Mesothelial cell of epicardium (in vitro differentiated cells): Measurements from ENCODE around the gene TMX3. TPM values are rescaled to one million over a fixed set of nuclear protein-coding genes. Genes with fewer than 3 reads are reported as not detected.
A peak's percentile ranks its signal among the peaks of the same experiment; 100 is the strongest.

Experiments
- DNase-seq, 2 experiments: peaks; one replicate each; pipeline ENCODE4 v3.0.0; 2021; ENCODE audit warnings: low spot score in 2 of 2; ENCODE audit not compliant: unreplicated experiment in 2 of 2
- H3K27ac Mint-ChIP-seq: 2 replicates; pipeline ENCODE4 v1.8.0; 2021; ENCODE audit warnings: mixed read lengths
- H3K27me3 Mint-ChIP-seq: 2 replicates; pipeline ENCODE4 v1.8.0; 2021; ENCODE audit warnings: low read depth, mixed read lengths
- H3K36me3 Mint-ChIP-seq: 2 replicates; pipeline ENCODE4 v1.8.0; 2021; ENCODE audit warnings: mixed read lengths
- H3K4me1 Mint-ChIP-seq: 2 replicates; pipeline ENCODE4 v1.8.0; 2021; ENCODE audit warnings: mixed read lengths
- H3K4me3 Mint-ChIP-seq: 2 replicates; pipeline ENCODE4 v1.8.0; 2021; ENCODE audit warnings: mild to moderate bottlenecking, moderate library complexity, mixed read lengths
- H3K9me3 Mint-ChIP-seq: 2 replicates; pipeline ENCODE4 v1.8.0; 2021; ENCODE audit warnings: mixed read lengths
- total RNA-seq: library from RNA; stranded (reverse); gene quantifications from 3 replicates; pipeline ENCODE4 v1.2.1, GENCODE V29; 2021
- TF ChIP-seq, protein P1 (sequence below): fragments of 200-600 bp; sonication (generic); IDR thresholded peaks from one replicate; pipeline ENCODE4 v1.5.0; 2021; ENCODE audit warnings: antibody characterized with exemption; ENCODE audit not compliant: unreplicated experiment

The TMX3 gene, protein sequence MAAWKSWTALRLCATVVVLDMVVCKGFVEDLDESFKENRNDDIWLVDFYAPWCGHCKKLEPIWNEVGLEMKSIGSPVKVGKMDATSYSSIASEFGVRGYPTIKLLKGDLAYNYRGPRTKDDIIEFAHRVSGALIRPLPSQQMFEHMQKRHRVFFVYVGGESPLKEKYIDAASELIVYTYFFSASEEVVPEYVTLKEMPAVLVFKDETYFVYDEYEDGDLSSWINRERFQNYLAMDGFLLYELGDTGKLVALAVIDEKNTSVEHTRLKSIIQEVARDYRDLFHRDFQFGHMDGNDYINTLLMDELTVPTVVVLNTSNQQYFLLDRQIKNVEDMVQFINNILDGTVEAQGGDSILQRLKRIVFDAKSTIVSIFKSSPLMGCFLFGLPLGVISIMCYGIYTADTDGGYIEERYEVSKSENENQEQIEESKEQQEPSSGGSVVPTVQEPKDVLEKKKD
- total RNA-seq: 45.0 to 51.3 TPM (median 51.1 TPM) in 3 replicates

DNA sequence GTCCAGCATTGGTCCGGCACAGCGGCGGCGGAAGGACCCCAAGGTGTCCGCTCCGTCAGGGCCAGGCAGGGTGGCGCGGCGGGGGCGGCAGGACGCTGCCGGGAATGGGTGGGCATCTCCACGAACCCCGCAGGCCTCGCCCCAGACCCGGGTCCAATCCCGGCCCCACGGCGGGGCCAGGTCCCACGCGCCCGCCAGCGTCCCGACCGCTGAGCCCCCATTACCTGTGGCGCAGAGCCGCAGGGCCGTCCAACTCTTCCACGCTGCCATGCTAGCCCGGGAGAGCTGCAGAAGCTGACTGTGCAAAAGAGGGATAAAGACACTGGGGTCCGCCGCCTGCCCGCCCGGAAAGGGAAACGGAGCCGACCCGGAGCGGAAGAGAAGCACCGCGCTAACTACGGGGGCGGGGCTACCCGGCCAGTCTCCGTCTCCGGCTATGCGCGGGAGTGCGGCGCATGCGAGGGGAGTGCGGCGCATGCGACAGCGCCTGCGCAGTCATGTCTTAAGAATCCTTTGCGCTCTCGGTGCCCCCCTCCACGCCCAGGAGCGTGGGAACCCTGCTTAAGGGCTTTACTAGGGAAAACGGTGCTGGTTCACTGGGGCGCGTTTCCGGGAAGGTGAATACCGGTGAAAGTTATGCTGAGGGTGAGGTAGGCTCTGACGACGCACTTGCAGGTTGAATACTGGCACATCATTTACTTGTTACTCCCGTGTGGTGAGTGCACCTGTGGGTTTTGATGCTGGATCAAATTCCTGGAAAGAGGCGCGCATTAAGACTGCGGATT lies at the start of gene TMX3:
TMX3 (minus strand) TSS at position 397 of the 785 bp plus-strand sequence; CDS start at position 270, 127 bp downstream.
- Mint-ChIP-seq H3K9me3 (no peaks in the 10 kb centered on the region), H3K27me3 (no peaks in the 10 kb centered on the region), H3K4me3 (peak within 1 kb of the TSS; percentile 92), H3K4me1 (peaks cover 22% of the 10 kb centered on the region), H3K36me3 (peaks cover 5% of the 10 kb centered on the region), H3K27ac (peak within 1 kb of the TSS; percentile 92)
- peak; percentile 84 to 91 for DNase-seq
- TF ChIP-seq, protein P1, sequence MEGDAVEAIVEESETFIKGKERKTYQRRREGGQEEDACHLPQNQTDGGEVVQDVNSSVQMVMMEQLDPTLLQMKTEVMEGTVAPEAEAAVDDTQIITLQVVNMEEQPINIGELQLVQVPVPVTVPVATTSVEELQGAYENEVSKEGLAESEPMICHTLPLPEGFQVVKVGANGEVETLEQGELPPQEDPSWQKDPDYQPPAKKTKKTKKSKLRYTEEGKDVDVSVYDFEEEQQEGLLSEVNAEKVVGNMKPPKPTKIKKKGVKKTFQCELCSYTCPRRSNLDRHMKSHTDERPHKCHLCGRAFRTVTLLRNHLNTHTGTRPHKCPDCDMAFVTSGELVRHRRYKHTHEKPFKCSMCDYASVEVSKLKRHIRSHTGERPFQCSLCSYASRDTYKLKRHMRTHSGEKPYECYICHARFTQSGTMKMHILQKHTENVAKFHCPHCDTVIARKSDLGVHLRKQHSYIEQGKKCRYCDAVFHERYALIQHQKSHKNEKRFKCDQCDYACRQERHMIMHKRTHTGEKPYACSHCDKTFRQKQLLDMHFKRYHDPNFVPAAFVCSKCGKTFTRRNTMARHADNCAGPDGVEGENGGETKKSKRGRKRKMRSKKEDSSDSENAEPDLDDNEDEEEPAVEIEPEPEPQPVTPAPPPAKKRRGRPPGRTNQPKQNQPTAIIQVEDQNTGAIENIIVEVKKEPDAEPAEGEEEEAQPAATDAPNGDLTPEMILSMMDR: no peak

DNA sequence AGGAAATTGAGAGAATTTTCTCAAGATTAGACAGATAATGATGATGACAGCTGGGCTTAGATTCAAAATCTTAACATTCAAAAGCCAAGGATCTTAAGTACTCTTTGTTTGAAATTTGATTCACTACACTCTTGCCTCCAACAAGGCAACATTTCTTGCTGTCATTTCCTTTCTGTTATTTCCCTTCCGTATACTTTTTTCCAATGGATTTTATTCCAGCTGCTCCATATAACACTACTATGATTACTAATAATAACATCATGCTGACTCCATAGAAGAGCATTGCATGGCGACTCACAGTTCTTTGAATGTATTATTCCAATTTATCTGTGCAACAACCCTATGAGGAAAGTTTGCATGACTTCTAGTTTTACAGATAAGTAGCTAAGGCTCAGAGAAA lies 49.1 kb upstream of the TMX3 start:
- Mint-ChIP-seq H3K27ac (no peak overlapping the region), H3K4me1 (no peaks in the 10 kb centered on the region), H3K4me3 (no peak overlapping the region), H3K36me3 (peaks cover 3% of the 10 kb centered on the region), H3K27me3 (no peaks in the 10 kb centered on the region), H3K9me3 (peaks cover 6% of the 10 kb centered on the region)
- DNase-seq: no peak
- TF ChIP-seq, protein P1: no peak

DNA sequence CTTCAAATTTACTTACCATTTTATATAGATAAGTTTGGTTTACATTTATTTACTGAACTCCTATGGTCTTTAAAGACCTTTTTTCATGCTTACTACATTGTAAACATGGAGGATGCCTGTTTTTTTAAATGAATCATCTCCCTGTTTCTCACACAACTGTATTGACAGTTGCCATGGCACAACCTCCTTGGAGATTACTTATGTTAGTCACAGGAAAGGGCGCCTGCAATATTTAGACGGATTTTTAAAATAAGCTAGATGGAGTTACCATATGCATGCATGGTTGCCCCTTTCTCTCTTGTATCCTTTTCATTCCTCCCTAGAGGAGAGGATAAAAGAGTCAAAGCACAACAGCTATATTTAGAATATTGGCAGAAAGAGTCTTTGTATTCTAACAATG lies 48.2 kb upstream of the TMX3 start:
- DNase-seq: no peak
- no peaks in the 10 kb centered on the region for H3K27me3 Mint-ChIP-seq
- no peak overlapping the region for H3K4me3 Mint-ChIP-seq
- TF ChIP-seq, protein P1: no peak
- H3K36me3 Mint-ChIP-seq: peaks cover 3% of the 10 kb centered on the region
- H3K9me3 Mint-ChIP-seq: peaks cover 13% of the 10 kb centered on the region
- H3K27ac Mint-ChIP-seq: no peak overlapping the region
- H3K4me1 Mint-ChIP-seq: no peaks in the 10 kb centered on the region

DNA sequence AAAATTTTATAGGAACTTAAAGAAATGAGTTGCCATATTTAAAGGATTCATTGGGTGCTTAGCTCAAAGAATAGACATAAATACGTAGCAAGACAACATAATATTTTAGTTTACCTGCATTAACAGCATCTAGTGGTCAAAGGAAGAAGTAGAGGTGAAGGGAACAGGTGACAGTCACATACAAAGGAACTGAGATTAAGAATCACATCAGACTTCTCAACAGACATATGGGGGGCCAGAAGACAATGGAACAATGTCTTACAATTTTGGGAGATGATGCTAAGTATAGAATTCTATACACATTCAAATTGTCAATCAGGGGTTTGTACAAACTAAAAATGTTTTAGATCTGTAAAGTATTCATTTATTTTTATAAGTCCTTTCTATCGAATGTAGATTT lies 44.4 kb upstream of the TMX3 start:
- no peaks in the 10 kb centered on the region for H3K27me3 Mint-ChIP-seq
- DNase-seq: no peak
- peaks cover 4% of the 10 kb centered on the region for H3K4me1 Mint-ChIP-seq

DNA sequence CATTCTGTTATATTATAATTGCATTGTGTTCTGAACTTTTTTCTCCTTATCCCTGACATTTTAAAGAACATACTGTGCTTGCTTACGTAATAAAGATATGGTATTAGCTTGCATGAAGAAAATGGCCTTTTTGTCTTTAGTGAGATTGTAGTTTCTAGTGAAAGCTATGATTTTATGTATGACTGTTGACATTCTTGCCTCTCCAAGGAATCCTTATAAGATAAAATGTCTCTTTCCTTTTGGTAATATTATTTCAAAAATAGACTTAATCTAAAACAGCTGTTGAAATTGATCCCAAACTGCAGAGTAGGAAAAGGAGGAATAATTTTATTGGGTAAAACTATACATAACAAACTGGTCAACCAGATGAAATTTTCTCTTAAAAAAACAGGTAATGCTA lies 42.2 kb upstream of the TMX3 start:
- H3K4me3 Mint-ChIP-seq: no peak overlapping the region
- no peak for DNase-seq
- peaks cover 3% of the 10 kb centered on the region for H3K36me3 Mint-ChIP-seq
- no peaks in the 10 kb centered on the region for H3K27me3 Mint-ChIP-seq
- peaks cover 4% of the 10 kb centered on the region for H3K4me1 Mint-ChIP-seq
- TF ChIP-seq, protein P1: no peak
- peak overlapping the region; percentile 44 for H3K27ac Mint-ChIP-seq
- H3K9me3 Mint-ChIP-seq: peaks cover 21% of the 10 kb centered on the region

More for the DNA sequence above, 44.4 kb upstream of the TMX3 start:
- Mint-ChIP-seq H3K36me3 (peaks cover 3% of the 10 kb centered on the region), H3K4me3 (no peak overlapping the region), H3K9me3 (peaks cover 15% of the 10 kb centered on the region), H3K27ac (no peak overlapping the region)
- TF ChIP-seq, protein P1: no peak
